Common myeloid progenitor, CD34-positive (primary cell): ENCODE results near the gene RBKS.
"Not testable (repeated sequence)": the region's sequence is repeated elsewhere in the genome, so short reads cannot be mapped to it uniquely, and the experiment has no call there.

Experiments
- CTCF ChIA-PET: fragments of 350-600 bp; sonication (Branson Sonifier 250); formaldehyde crosslinking; loops from one replicate; lab custom pipeline; 2021; ENCODE audit warnings: antibody characterized with exemption; lab: Charles Lee
- POLR2A ChIA-PET: fragments of 350-600 bp; sonication (Branson Sonifier 250); formaldehyde crosslinking; loops from one replicate; lab custom pipeline; 2021; ENCODE audit warnings: antibody characterized with exemption; lab: Charles Lee
- DNase-seq, 3 donors: peaks; one replicate each; pipeline versions ENCODE4 v3.0.0 to v3.0.0-alpha.2; 2013
- H3K27ac ChIP-seq, 2 experiments: 1 replicate in 1 of 2; 2 replicates in 1 of 2; pipeline ENCODE4 v1.7.0; 2013; ENCODE audit warnings: inconsistent platforms in 2 of 2, low read length in 2 of 2, mild to moderate bottlenecking in 2 of 2, low read depth in 1 of 2, moderate library complexity in 1 of 2; ENCODE audit not compliant: severe bottlenecking in 2 of 2, insufficient read depth in 1 of 2, poor library complexity in 1 of 2
- H3K27me3 ChIP-seq, 5 experiments: replicated peaks in 2 of 5; 1 replicate in 3 of 5; 2 replicates in 2 of 5; pipeline versions ENCODE4 v1.6.1 to v1.7.0; 2013; ENCODE audit warnings: low read length in 4 of 5, mild to moderate bottlenecking in 2 of 5, moderate library complexity in 2 of 5, inconsistent platforms in 1 of 5; ENCODE audit not compliant: insufficient read depth in 5 of 5, control insufficient read depth in 4 of 5
- H3K36me3 ChIP-seq, 4 experiments: 1 replicate in 2 of 4; 2 replicates in 2 of 4; pipeline versions ENCODE4 v1.6.1 to v1.7.0; 2013; ENCODE audit warnings: low read length in 3 of 4, control low read depth in 1 of 4, mild to moderate bottlenecking in 1 of 4; ENCODE audit not compliant: control insufficient read depth in 4 of 4, insufficient read depth in 4 of 4
- H3K4me1 ChIP-seq, 4 experiments: 1 replicate in 3 of 4; 2 replicates in 1 of 4; pipeline versions ENCODE4 v1.6.1 to v1.7.1; 2013; ENCODE audit warnings: low read length in 3 of 4, mild to moderate bottlenecking in 3 of 4, control low read depth in 1 of 4, inconsistent platforms in 1 of 4, moderate library complexity in 1 of 4; ENCODE audit not compliant: control insufficient read depth in 4 of 4, insufficient read depth in 4 of 4; ENCODE audit errors: control extremely low read depth in 1 of 4
- H3K4me3 ChIP-seq, 7 experiments: 1 replicate in 4 of 7; 2 replicates in 3 of 7; pipeline versions ENCODE4 v1.5.1 to v1.7.0; 2013; ENCODE audit warnings: mild to moderate bottlenecking in 7 of 7, low read length in 6 of 7, moderate library complexity in 6 of 7, inconsistent platforms in 2 of 7, low read depth in 2 of 7, control low read depth in 1 of 7; ENCODE audit not compliant: insufficient read depth in 4 of 7, control insufficient read depth in 1 of 7; ENCODE audit errors: extremely low read depth in 1 of 7
- H3K9me3 ChIP-seq, 5 experiments: 1 replicate in 4 of 5; 2 replicates in 1 of 5; pipeline versions ENCODE4 v1.6.1 to v1.7.1; 2013; ENCODE audit warnings: low read length in 4 of 5, mild to moderate bottlenecking in 2 of 5, inconsistent platforms in 1 of 5, low read depth in 1 of 5, moderate library complexity in 1 of 5; ENCODE audit not compliant: control insufficient read depth in 4 of 5, insufficient read depth in 2 of 5; ENCODE audit errors: control extremely low read depth in 1 of 5
- WGBS: methylation state at CpG from one replicate; pipeline ENCODE4 v1.1.5; 2013; ENCODE audit not compliant: insufficient coverage; 5-methylcytosine and 5-hydroxymethylcytosine counted together

Gene RBKS

DNA sequence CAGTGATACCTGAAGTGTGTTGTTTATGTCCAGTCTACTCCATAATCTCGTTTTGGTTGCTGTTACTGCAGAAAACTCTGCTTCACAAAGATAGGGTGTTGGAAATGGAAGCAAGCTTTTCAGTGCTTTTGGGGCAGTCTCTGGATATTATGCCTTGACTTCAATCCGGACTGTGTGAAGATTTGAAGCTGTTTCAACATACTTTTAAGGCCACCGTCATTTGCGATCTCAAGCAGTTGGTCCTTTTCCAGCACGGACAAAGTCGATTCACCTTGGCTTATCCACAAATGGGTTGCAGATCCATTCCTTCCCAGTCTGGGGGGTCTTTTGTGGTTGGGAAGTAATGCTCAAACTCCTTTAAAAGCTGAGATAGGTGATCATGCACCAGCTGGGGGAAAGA lies 20.4 kb downstream of the RBKS start:
- WGBS = 86% methylated on average over 1 of the region's 6 CpGs
- Histone ChIP-seq H3K36me3 (no peaks in the 10 kb centered on the region), H3K4me1 (peaks cover 0 to 12% (median under 1%) of the 10 kb centered on the region in 4 experiments), H3K27me3 (no peaks in the 10 kb centered on the region), H3K9me3 (peaks cover 0 to 2% (median 0%) of the 10 kb centered on the region in 5 experiments), H3K4me3 (no peak overlapping the region), H3K27ac (no peak overlapping the region)
- ChIA-PET CTCF (no interaction called here), POLR2A (no interaction called here)
- DNase-seq = no peak

- no peaks in the 10 kb centered on the region for H3K9me3 ChIP-seq
- H3K36me3 ChIP-seq = no peaks in the 10 kb centered on the region
- WGBS = 75% methylated on average over 1 of the region's 1 CpG
- DNase-seq = peak in 2 of 3 donors; percentile 18 to 40
- no peak overlapping the region for H3K27ac ChIP-seq
- H3K4me1 ChIP-seq = peaks cover 0 to 18% (median under 1%) of the 10 kb centered on the region in 4 experiments
- H3K27me3 ChIP-seq = no peaks in the 10 kb centered on the region
- no peak overlapping the region for H3K4me3 ChIP-seq
- CTCF ChIA-PET = no interaction called here
- POLR2A ChIA-PET = no interaction called here
Observed at GRCh38 chr2:27866237-27866636, 23.9 kb downstream of the RBKS start.

DNA sequence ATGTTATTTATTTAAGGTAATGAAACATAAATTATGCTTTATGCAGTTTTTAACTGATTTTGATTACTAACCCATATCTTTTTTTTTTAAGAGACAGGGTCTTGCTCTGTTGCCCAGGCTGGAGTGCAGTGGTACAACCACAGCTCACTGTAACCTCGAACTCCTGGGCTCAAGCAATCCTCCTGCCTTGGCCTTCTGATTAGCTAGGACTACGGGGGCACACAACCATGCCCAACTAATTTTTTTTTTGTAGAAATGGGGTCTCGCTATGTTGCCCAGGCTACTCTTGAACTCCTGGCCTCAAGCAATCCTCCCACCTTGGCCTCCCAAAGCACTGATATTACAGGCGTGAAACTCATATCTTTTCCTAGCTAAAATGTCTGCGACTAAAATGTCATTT lies 26.2 kb downstream of the RBKS start:
- POLR2A ChIA-PET, H3K9me3 ChIP-seq, DNase-seq, H3K27ac ChIP-seq, H3K4me3 ChIP-seq, H3K36me3 ChIP-seq, H3K27me3 ChIP-seq, CTCF ChIA-PET: not testable (repeated sequence)
- H3K4me1 ChIP-seq = peaks cover 0 to 19% (median 2%) of the 10 kb centered on the region in 4 experiments
- WGBS = 87% methylated on average over 3 of the region's 5 CpGs

- H3K36me3 ChIP-seq = no peaks in the 10 kb centered on the region
- H3K4me3 ChIP-seq = no peak overlapping the region
- no peak overlapping the region for H3K27ac ChIP-seq
- CTCF ChIA-PET = interaction anchor here (1.0 kb wide), 2 partner anchors 37 to 56 kb away, joined by 3 to 4 read pairs; no protein-coding TSS in a partner anchor
- peaks cover 0 to 2% (median 0%) of the 10 kb centered on the region in 5 experiments for H3K9me3 ChIP-seq
- POLR2A ChIA-PET = no interaction called here
- peaks cover 0 to 25% (median 5%) of the 10 kb centered on the region in 4 experiments for H3K4me1 ChIP-seq
- H3K27me3 ChIP-seq = no peaks in the 10 kb centered on the region
- 63% methylated on average over 1 of the region's 1 CpG for WGBS
- DNase-seq = no peak
Observed at GRCh38 chr2:27863146-27863545, 27.0 kb downstream of the RBKS start.

GRCh38 chr2:27860111-27860510 lies 30.1 kb downstream of the RBKS start:
- peaks cover 0 to 14% (median 4%) of the 10 kb centered on the region in 4 experiments for H3K4me1 ChIP-seq
- no peak overlapping the region for H3K27ac ChIP-seq
- H3K36me3 ChIP-seq = no peaks in the 10 kb centered on the region
- H3K27me3 ChIP-seq = no peaks in the 10 kb centered on the region
- peaks cover 2 to 6% (median 3%) of the 10 kb centered on the region in 5 experiments for H3K9me3 ChIP-seq
- no peak overlapping the region for H3K4me3 ChIP-seq
- POLR2A ChIA-PET = no interaction called here
- no peak for DNase-seq
- CTCF ChIA-PET = no interaction called here

GRCh38 chr2:27857417-27858172 lies 32.6 kb downstream of the RBKS start:
- peaks cover 0 to 7% (median 4%) of the 10 kb centered on the region in 4 experiments for H3K4me1 ChIP-seq
- H3K36me3 ChIP-seq = no peaks in the 10 kb centered on the region
- no peak overlapping the region for H3K27ac ChIP-seq
- ChIA-PET POLR2A (no interaction called here), CTCF (interaction anchor here (1.2 kb wide), 1 partner anchor 12 kb away, joined by 4 read pairs; no protein-coding TSS in a partner anchor)
- H3K4me3 ChIP-seq = no peak overlapping the region
- no peak for DNase-seq
- no CpG with 5 or more reads among the region's 4 CpGs for WGBS
- no peaks in the 10 kb centered on the region for H3K27me3 ChIP-seq
- peaks cover 2 to 6% (median 3%) of the 10 kb centered on the region in 5 experiments for H3K9me3 ChIP-seq

- H3K27me3 ChIP-seq = no peaks in the 10 kb centered on the region
- no peak overlapping the region for H3K27ac ChIP-seq
- POLR2A ChIA-PET = no interaction called here
- no peak for DNase-seq
- H3K4me1 ChIP-seq = peaks cover 0 to 7% (median 4%) of the 10 kb centered on the region in 4 experiments
- H3K4me3 ChIP-seq = no peak overlapping the region
- peaks cover 2 to 6% (median 3%) of the 10 kb centered on the region in 5 experiments for H3K9me3 ChIP-seq
- WGBS = no CpG with 5 or more reads among the region's 3 CpGs
- no peaks in the 10 kb centered on the region for H3K36me3 ChIP-seq
- CTCF ChIA-PET = interaction anchor here (1.2 to 1.3 kb wide), 2 partner anchors 12 to 15 kb away, joined by 4 to 5 read pairs; no protein-coding TSS in a partner anchor
Observed at GRCh38 chr2:27856956-27857355, 33.2 kb downstream of the RBKS start.
